HepG2 (cell line): ENCODE measurements around the gene RAB42. TPM values are rescaled to one million over a fixed set of nuclear protein-coding genes. Genes with fewer than 3 reads are reported as not detected.

ENCODE experiments used
- AGO1 ChIP-seq: fragments of 200-400 bp; formaldehyde crosslinking; IDR thresholded peaks from 2 replicates; pipeline ENCODE4 v1.6.1; 2017; ENCODE audit warnings: mild to moderate bottlenecking, low read depth, low read length, moderate library complexity; ENCODE audit not compliant: poor library complexity, severe bottlenecking
- BRCA1 ChIP-seq: sonication (generic); formaldehyde crosslinking; IDR thresholded peaks from 2 replicates; pipeline ENCODE4 v1.4.0; 2020; ENCODE audit warnings: missing genetic modification reagents
- HOXA3 ChIP-seq: sonication (generic); formaldehyde crosslinking; IDR thresholded peaks from 2 replicates; pipeline ENCODE4 v1.5.0; 2020; ENCODE audit warnings: missing genetic modification reagents
- HOXD1 ChIP-seq: sonication (generic); formaldehyde crosslinking; IDR thresholded peaks from 2 replicates; pipeline ENCODE4 v1.5.0; 2020; ENCODE audit warnings: missing genetic modification reagents
- KLF12 ChIP-seq: sonication (generic); formaldehyde crosslinking; IDR thresholded peaks from 2 replicates; pipeline ENCODE4 v1.4.0; 2020; ENCODE audit warnings: missing genetic modification reagents, borderline replicate concordance
- KLF13 ChIP-seq: sonication (generic); formaldehyde crosslinking; IDR thresholded peaks from 2 replicates; pipeline ENCODE4 v1.4.0; 2020; ENCODE audit warnings: mild to moderate bottlenecking, missing genetic modification reagents
- NCOR1 ChIP-seq: fragments of 200-600 bp; sonication (generic); IDR thresholded peaks from 2 replicates; pipeline ENCODE4 v1.7.0; 2017; ENCODE audit warnings: antibody characterized with exemption, low read length, borderline replicate concordance
- NR2F6 ChIP-seq, 2 experiments: IDR thresholded peaks; 2 replicates each; pipeline ENCODE4 v1.6.1; 2016; ENCODE audit warnings: antibody characterized with exemption in 1 of 2, mild to moderate bottlenecking in 1 of 2
- ONECUT2 ChIP-seq: sonication (generic); formaldehyde crosslinking; IDR thresholded peaks from 2 replicates; pipeline ENCODE4 v1.4.0; 2020; ENCODE audit warnings: missing genetic modification reagents
- PITX1 ChIP-seq: sonication (generic); formaldehyde crosslinking; IDR thresholded peaks from 2 replicates; pipeline ENCODE4 v1.5.1; 2020; ENCODE audit warnings: mild to moderate bottlenecking, missing genetic modification reagents
- POLR2A ChIP-seq, 2 experiments: IDR thresholded peaks; 2 replicates each; pipeline ENCODE4 v1.6.1; 2011; ENCODE audit warnings: low read depth in 2 of 2, low read length in 2 of 2, mild to moderate bottlenecking in 1 of 2, moderate library complexity in 1 of 2; ENCODE audit not compliant: insufficient read depth in 1 of 2
- PRMT3 ChIP-seq: sonication (generic); formaldehyde crosslinking; IDR thresholded peaks from 2 replicates; pipeline ENCODE4 v1.8.1; 2022; ENCODE audit warnings: low read depth, mild to moderate bottlenecking, moderate library complexity, missing genetic modification reagents, borderline replicate concordance
- PTBP1 ChIP-seq: fragments of 200-400 bp; formaldehyde crosslinking; IDR thresholded peaks from 2 replicates; pipeline ENCODE4 v1.6.1; 2018; ENCODE audit warnings: low read length, low read depth; ENCODE audit not compliant: poor library complexity, severe bottlenecking
- RBAK ChIP-seq: sonication (generic); formaldehyde crosslinking; IDR thresholded peaks from 2 replicates; pipeline ENCODE4 v1.5.1; 2020; ENCODE audit warnings: mild to moderate bottlenecking, missing genetic modification reagents
- REXO4 ChIP-seq: sonication (generic); formaldehyde crosslinking; IDR thresholded peaks from 2 replicates; pipeline ENCODE4 v1.8.0; 2022; ENCODE audit warnings: missing genetic modification reagents, mild to moderate bottlenecking, borderline replicate concordance
- SAFB2 ChIP-seq: sonication (generic); formaldehyde crosslinking; IDR thresholded peaks from 2 replicates; pipeline ENCODE4 v1.5.1; 2020; ENCODE audit warnings: missing genetic modification reagents, low read depth, mild to moderate bottlenecking, borderline replicate concordance
- SATB2 ChIP-seq: sonication (generic); formaldehyde crosslinking; IDR thresholded peaks from 2 replicates; pipeline ENCODE4 v1.5.0; 2020; ENCODE audit warnings: missing genetic modification reagents
- SMAD1 ChIP-seq: sonication (generic); formaldehyde crosslinking; IDR thresholded peaks from 2 replicates; pipeline ENCODE4 v1.4.0; 2020; ENCODE audit warnings: missing genetic modification reagents, low read depth, mild to moderate bottlenecking, borderline replicate concordance
- ZNF598 ChIP-seq: sonication (generic); formaldehyde crosslinking; IDR thresholded peaks from 2 replicates; pipeline ENCODE4 v1.5.1; 2020; ENCODE audit warnings: mild to moderate bottlenecking, missing genetic modification reagents, borderline replicate concordance
- polyA plus RNA-seq, 8 experiments: library from polyadenylated mRNA; depleted of rRNA in 3 of 8; stranded (reverse) in 7 of 8; unstranded in 1 of 8; fragments of >200 nt; fragmentation: Illumina TruSeq in 4 of 8; extraction: Trizol in 4 of 8; gene quantifications; 2 replicates each; pipeline versions ENCODE4 v1.2.1 to v1.2.3, GENCODE V29; 2011 to 2016; ENCODE audit warnings: low read depth in 4 of 8, missing spikeins in 1 of 8, mixed read lengths in 1 of 8; ENCODE audit not compliant: insufficient read depth in 1 of 8
- total RNA-seq, 5 experiments: library from RNA; depleted of rRNA; stranded (reverse); fragments of >200 nt; fragmentation: Illumina TruSeq; extraction: Trizol; gene quantifications; 2 replicates each; pipeline ENCODE4 v1.2.3, GENCODE V29; 2016; ENCODE audit warnings: low read depth in 1 of 5
- TF ChIP-seq, protein P1 (sequence below): sonication (generic); formaldehyde crosslinking; IDR thresholded peaks from 2 replicates; pipeline ENCODE4 v1.4.0; 2020; ENCODE audit warnings: missing genetic modification reagents
- TF ChIP-seq, protein P2 (sequence below): fragments of 450-650 bp; IDR thresholded peaks from 2 replicates; pipeline ENCODE4 v1.6.1; 2016
- TF ChIP-seq, protein P3 (sequence below): sonication (generic); formaldehyde crosslinking; IDR thresholded peaks from 2 replicates; pipeline ENCODE4 v1.5.1; 2020; ENCODE audit warnings: mild to moderate bottlenecking, moderate library complexity, missing genetic modification reagents

RAB42 gene
- total and polyA plus RNA-seq, 2 of the 13 experiments (the other 11 are each of a cell fraction or from before 2014, with no cell fraction given): 10.4 to 166 TPM

DNA sequence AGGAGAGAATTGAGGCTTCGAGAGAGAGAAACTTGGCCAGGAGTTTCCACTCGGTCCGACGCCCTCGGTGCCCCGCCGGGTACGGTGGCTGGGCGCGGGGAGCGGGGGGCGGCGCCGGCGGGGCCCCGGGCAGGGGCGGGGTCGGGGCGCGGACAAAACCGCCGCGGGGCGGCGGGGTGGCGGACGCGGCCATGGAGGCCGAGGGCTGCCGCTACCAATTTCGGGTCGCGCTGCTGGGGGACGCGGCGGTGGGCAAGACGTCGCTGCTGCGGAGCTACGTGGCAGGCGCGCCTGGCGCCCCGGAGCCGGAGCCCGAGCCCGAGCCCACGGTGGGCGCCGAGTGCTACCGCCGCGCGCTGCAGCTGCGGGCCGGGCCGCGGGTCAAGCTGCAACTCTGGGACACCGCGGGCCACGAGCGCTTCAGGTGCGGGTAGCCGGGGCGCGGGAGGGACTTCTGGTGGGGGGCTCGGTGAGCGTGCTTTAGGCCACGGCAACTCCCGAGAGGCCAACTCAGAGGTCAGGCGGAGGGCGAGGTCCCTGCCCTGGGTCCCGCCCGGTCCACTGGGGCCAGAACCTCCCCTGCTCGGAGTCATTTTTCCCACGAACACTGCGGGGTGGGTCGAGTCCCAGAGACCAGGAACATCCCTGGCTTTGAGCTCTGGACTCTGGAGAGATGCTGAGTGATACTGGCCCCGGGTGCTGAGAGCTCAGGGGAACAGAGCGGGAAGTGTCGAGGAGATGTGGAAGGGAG lies 431 bp downstream of the RAB42 start (continued):
- TF ChIP-seq PRMT3 (CRISPR knock-in tag) (peak; percentile 31; the same call in 1 of the 2 replicates), HOXD1 (CRISPR knock-in tag) (peak; percentile 34; the same call in 1 of the 2 replicates), ONECUT2 (CRISPR knock-in tag) (no peak), NCOR1 (no peak), SAFB2 (CRISPR knock-in tag) (peak; percentile 21; the same call in 1 of the 2 replicates), PITX1 (CRISPR knock-in tag) (no peak), HOXA3 (CRISPR knock-in tag) (peak; percentile 45; the same call in 1 of the 2 replicates), SMAD1 (0 out of 2 replicates have a peak, but pooled peaks have one; percentile 20), AGO1 (peak; percentile 9), POLR2A (IDR thresholded peaks at IDR 0.05; ENCODE audit: insufficient read depth in 1 of 2, low read depth in 2 of 2, low read length in 2 of 2) (peak; percentile 23 to 78; a peak in 3 of 4 replicates), KLF13 (CRISPR knock-in tag) (0 out of 2 replicates have a peak, but pooled peaks have one; percentile 59), ZNF598 (CRISPR knock-in tag) (no peak), BRCA1 (CRISPR knock-in tag) (peak; percentile 28), NR2F6 (IDR thresholded peaks at IDR 0.05) (no peak), NR2F6 (CRISPR knock-in tag; IDR thresholded peaks at IDR 0.05) (peak; percentile 16; the same call in 1 of the 2 replicates), PTBP1 (no peak), SATB2 (CRISPR knock-in tag) (no peak), RBAK (CRISPR knock-in tag) (no peak), KLF12 (CRISPR knock-in tag) (0 out of 2 replicates have a peak, but pooled peaks have one; percentile 25), REXO4 (no peak)
- TF ChIP-seq, protein P1, sequence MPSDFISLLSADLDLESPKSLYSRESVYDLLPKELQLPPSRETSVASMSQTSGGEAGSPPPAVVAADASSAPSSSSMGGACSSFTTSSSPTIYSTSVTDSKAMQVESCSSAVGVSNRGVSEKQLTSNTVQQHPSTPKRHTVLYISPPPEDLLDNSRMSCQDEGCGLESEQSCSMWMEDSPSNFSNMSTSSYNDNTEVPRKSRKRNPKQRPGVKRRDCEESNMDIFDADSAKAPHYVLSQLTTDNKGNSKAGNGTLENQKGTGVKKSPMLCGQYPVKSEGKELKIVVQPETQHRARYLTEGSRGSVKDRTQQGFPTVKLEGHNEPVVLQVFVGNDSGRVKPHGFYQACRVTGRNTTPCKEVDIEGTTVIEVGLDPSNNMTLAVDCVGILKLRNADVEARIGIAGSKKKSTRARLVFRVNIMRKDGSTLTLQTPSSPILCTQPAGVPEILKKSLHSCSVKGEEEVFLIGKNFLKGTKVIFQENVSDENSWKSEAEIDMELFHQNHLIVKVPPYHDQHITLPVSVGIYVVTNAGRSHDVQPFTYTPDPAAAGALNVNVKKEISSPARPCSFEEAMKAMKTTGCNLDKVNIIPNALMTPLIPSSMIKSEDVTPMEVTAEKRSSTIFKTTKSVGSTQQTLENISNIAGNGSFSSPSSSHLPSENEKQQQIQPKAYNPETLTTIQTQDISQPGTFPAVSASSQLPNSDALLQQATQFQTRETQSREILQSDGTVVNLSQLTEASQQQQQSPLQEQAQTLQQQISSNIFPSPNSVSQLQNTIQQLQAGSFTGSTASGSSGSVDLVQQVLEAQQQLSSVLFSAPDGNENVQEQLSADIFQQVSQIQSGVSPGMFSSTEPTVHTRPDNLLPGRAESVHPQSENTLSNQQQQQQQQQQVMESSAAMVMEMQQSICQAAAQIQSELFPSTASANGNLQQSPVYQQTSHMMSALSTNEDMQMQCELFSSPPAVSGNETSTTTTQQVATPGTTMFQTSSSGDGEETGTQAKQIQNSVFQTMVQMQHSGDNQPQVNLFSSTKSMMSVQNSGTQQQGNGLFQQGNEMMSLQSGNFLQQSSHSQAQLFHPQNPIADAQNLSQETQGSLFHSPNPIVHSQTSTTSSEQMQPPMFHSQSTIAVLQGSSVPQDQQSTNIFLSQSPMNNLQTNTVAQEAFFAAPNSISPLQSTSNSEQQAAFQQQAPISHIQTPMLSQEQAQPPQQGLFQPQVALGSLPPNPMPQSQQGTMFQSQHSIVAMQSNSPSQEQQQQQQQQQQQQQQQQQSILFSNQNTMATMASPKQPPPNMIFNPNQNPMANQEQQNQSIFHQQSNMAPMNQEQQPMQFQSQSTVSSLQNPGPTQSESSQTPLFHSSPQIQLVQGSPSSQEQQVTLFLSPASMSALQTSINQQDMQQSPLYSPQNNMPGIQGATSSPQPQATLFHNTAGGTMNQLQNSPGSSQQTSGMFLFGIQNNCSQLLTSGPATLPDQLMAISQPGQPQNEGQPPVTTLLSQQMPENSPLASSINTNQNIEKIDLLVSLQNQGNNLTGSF: no peak
- TF ChIP-seq, protein P2, sequence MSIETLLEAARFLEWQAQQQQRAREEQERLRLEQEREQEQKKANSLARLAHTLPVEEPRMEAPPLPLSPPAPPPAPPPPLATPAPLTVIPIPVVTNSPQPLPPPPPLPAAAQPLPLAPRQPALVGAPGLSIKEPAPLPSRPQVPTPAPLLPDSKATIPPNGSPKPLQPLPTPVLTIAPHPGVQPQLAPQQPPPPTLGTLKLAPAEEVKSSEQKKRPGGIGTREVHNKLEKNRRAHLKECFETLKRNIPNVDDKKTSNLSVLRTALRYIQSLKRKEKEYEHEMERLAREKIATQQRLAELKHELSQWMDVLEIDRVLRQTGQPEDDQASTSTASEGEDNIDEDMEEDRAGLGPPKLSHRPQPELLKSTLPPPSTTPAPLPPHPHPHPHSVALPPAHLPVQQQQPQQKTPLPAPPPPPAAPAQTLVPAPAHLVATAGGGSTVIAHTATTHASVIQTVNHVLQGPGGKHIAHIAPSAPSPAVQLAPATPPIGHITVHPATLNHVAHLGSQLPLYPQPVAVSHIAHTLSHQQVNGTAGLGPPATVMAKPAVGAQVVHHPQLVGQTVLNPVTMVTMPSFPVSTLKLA: no peak
- TF ChIP-seq, protein P3, sequence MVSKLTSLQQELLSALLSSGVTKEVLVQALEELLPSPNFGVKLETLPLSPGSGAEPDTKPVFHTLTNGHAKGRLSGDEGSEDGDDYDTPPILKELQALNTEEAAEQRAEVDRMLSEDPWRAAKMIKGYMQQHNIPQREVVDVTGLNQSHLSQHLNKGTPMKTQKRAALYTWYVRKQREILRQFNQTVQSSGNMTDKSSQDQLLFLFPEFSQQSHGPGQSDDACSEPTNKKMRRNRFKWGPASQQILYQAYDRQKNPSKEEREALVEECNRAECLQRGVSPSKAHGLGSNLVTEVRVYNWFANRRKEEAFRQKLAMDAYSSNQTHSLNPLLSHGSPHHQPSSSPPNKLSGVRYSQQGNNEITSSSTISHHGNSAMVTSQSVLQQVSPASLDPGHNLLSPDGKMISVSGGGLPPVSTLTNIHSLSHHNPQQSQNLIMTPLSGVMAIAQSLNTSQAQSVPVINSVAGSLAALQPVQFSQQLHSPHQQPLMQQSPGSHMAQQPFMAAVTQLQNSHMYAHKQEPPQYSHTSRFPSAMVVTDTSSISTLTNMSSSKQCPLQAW (CRISPR knock-in tag): no peak
